HCT116 (cell line): ENCODE measurements around the gene MIAT.

Experiments used
- ATF3 ChIP-seq: IDR thresholded peaks from 2 replicates; pipeline ENCODE4 v1.6.1; 2012
- CEBPB ChIP-seq: IDR thresholded peaks from 2 replicates; pipeline ENCODE4 v1.6.1; 2012; ENCODE audit warnings: low read depth
- CTCF ChIP-seq, 3 experiments: fragments of 200-600 bp in 1 of 3; sonication (generic) in 1 of 3; IDR thresholded peaks in 2 of 3; conservative IDR thresholded peaks in 1 of 3; 2 replicates each; pipeline ENCODE4 v1.5.1; 2012 to 2017; ENCODE audit warnings: low read depth in 2 of 3, low read length in 2 of 3, antibody characterized with exemption in 1 of 3, borderline replicate concordance in 1 of 3, control low read depth in 1 of 3, mild to moderate bottlenecking in 1 of 3, mixed read lengths in 1 of 3, mixed run types in 1 of 3, moderate library complexity in 1 of 3; ENCODE audit not compliant: insufficient read depth in 1 of 3
- ELF1 ChIP-seq: IDR thresholded peaks from 2 replicates; pipeline ENCODE4 v1.6.1; 2012; ENCODE audit warnings: low read depth, borderline replicate concordance
- EZH2 ChIP-seq: fragments of 200-600 bp; sonication (generic); IDR thresholded peaks from 2 replicates; pipeline ENCODE4 v1.6.1; 2017; ENCODE audit warnings: antibody characterized with exemption, mixed run types
- POLR2A ChIP-seq: IDR thresholded peaks from 2 replicates; pipeline ENCODE4 v1.7.0; 2011; ENCODE audit warnings: borderline replicate concordance; ENCODE audit not compliant: insufficient read depth, insufficient read length; ENCODE audit errors: extremely low read depth
- POLR2AphosphoS5 ChIP-seq: IDR thresholded peaks from 2 replicates; pipeline ENCODE4 v1.6.1; 2011; ENCODE audit warnings: mild to moderate bottlenecking, low read depth, low read length, moderate library complexity
- REST ChIP-seq: IDR thresholded peaks from 2 replicates; pipeline ENCODE4 v1.6.1; 2012; ENCODE audit warnings: low read depth
- SP1 ChIP-seq: IDR thresholded peaks from 2 replicates; pipeline ENCODE4 v1.6.1; 2012; ENCODE audit warnings: low read depth
- SRF ChIP-seq: IDR thresholded peaks from 2 replicates; pipeline ENCODE4 v1.6.1; 2012; ENCODE audit warnings: low read depth
- TCF7L2 ChIP-seq: IDR thresholded peaks from 2 replicates; pipeline ENCODE4 v1.7.0; 2011; ENCODE audit warnings: borderline replicate concordance, inconsistent platforms; ENCODE audit not compliant: insufficient read depth, insufficient read length; ENCODE audit errors: extremely low read depth
- YY1 ChIP-seq: IDR thresholded peaks from 2 replicates; pipeline ENCODE4 v1.6.1; 2011; ENCODE audit warnings: low read length, low read depth, moderate library complexity, mild to moderate bottlenecking; ENCODE audit not compliant: insufficient replicate concordance; ENCODE audit errors: extremely low read depth
- ZFX ChIP-seq: fragments of 450-650 bp; IDR thresholded peaks from 2 replicates; pipeline ENCODE4 v1.6.1; 2017
- ZNF274 ChIP-seq: fragments of 200-500 bp; sonication (Bioruptor generic); IDR thresholded peaks from 2 replicates; pipeline ENCODE4 v1.6.1; 2014; ENCODE audit warnings: mild to moderate bottlenecking, low read depth, low read length, inconsistent platforms

GRCh38 chr22:26697151-26697550 is 39.8 kb downstream of the MIAT start:
- no peak for TF ChIP-seq CTCF (IDR thresholded peaks at IDR 0.05 in 2 of 3, conservative IDR thresholded peaks at IDR 0.05 in 1 of 3; ENCODE audit: borderline replicate concordance in 1 of 3, insufficient read depth in 1 of 3, low read depth in 2 of 3, low read length in 2 of 3)
- no peak for TF ChIP-seq CEBPB
- TF ChIP-seq ZNF274: no peak
- no peak for TF ChIP-seq SP1
- no peak for TF ChIP-seq REST
- TF ChIP-seq YY1: no peak
- no peak for TF ChIP-seq POLR2AphosphoS5
- no peak for TF ChIP-seq POLR2A
- no peak for TF ChIP-seq EZH2
- no peak for TF ChIP-seq SRF
- TF ChIP-seq ZFX: no peak
- TF ChIP-seq TCF7L2: no peak
- TF ChIP-seq ELF1: no peak
- no peak for TF ChIP-seq ATF3
